Fibroblast of skin of back (primary cell): Measurements from ENCODE around the gene ASAP3.

Experiments
- DNase-seq: peaks from one replicate; pipeline ENCODE4 v3.0.0-alpha.2; 2013

The ASAP3 gene

GRCh38 chr1:23448846-23449245, 35.1 kb downstream of the ASAP3 start:
- no peak for DNase-seq

GRCh38 chr1:23446661-23447310, 37.2 kb downstream of the ASAP3 start:
- no peak for DNase-seq

- DNase-seq = no peak
Measured at GRCh38 chr1:23444596-23445390, 39.2 kb downstream of the ASAP3 start.

GRCh38 chr1:23444104-23444533, 39.9 kb downstream of the ASAP3 start:
- no peak for DNase-seq

- DNase-seq = no peak
Measured at GRCh38 chr1:23442751-23443150, 41.2 kb downstream of the ASAP3 start.

GRCh38 chr1:23441446-23442148, 42.4 kb downstream of the ASAP3 start:
- DNase-seq = no peak

GRCh38 chr1:23438545-23438944, 45.4 kb downstream of the ASAP3 start:
- no peak for DNase-seq

GRCh38 chr1:23437355-23437664, 46.7 kb downstream of the ASAP3 start:
- DNase-seq = no peak

- no peak for DNase-seq
Measured at GRCh38 chr1:23436520-23437354, 47.2 kb downstream of the ASAP3 start.

GRCh38 chr1:23434260-23434775, 49.7 kb downstream of the ASAP3 start:
- DNase-seq = no peak

- no peak for DNase-seq
Measured at GRCh38 chr1:23433122-23433521, 50.9 kb downstream of the ASAP3 start.

- no peak for DNase-seq
Measured at GRCh38 chr1:23431431-23431830, 52.5 kb downstream of the ASAP3 start.

GRCh38 chr1:23430803-23431202, 53.2 kb downstream of the ASAP3 start:
- DNase-seq = no peak

- no peak for DNase-seq
Measured at GRCh38 chr1:23428136-23428905, 55.7 kb downstream of the ASAP3 start.

GRCh38 chr1:23427550-23427949, 56.4 kb downstream of the ASAP3 start:
- no peak for DNase-seq

- DNase-seq = no peak
Measured at GRCh38 chr1:23426828-23427227, 57.2 kb downstream of the ASAP3 start.

GRCh38 chr1:23425193-23425494, 58.8 kb downstream of the ASAP3 start:
- DNase-seq = no peak

- peak; percentile 37 for DNase-seq
Measured at GRCh38 chr1:23424293-23425192, 59.4 kb downstream of the ASAP3 start, which contains the start of gene TCEA3. TCEA3 (minus strand) TSS chr1:23424748; CDS start chr1:23424633, 115 bp downstream.

GRCh38 chr1:23423415-23424292, 60.3 kb downstream of the ASAP3 start:
- DNase-seq = no peak

- no peak for DNase-seq
Measured at GRCh38 chr1:23422941-23423340, 61.0 kb downstream of the ASAP3 start.
